ENCODE measurements around the gene FLNA.
"Not testable (repeated sequence)": the region's sequence is repeated elsewhere in the genome, so short reads cannot be mapped to it uniquely, and the experiment has no call there.

The FLNA gene

GRCh38 chrX:154355776-154356140 is 18.7 kb downstream of the FLNA start:
- DNase-seq = no peak

- DNase-seq = no peak
Measured at GRCh38 chrX:154355094-154355775, 19.2 kb downstream of the FLNA start.

GRCh38 chrX:154354516-154354915 is 19.9 kb downstream of the FLNA start:
- no peak for DNase-seq

- DNase-seq = no peak
Measured at GRCh38 chrX:154354013-154354412, 20.4 kb downstream of the FLNA start.

GRCh38 chrX:154353172-154353843 is 21.1 kb downstream of the FLNA start:
- DNase-seq = no peak

- no peak for DNase-seq
Measured at GRCh38 chrX:154352466-154352865, 22.0 kb downstream of the FLNA start.

GRCh38 chrX:154352012-154352401 is 22.4 kb downstream of the FLNA start:
- no peak for DNase-seq

- no peak for DNase-seq
Measured at GRCh38 chrX:154351183-154352011, 23.0 kb downstream of the FLNA start.

- DNase-seq = no peak
Measured at GRCh38 chrX:154350429-154351182, 23.8 kb downstream of the FLNA start.

- no peak for DNase-seq
Measured at GRCh38 chrX:154349979-154350378, 24.5 kb downstream of the FLNA start.

- no peak for DNase-seq
Measured at GRCh38 chrX:154349359-154349935, 25.0 kb downstream of the FLNA start.

- DNase-seq = no peak
Measured at GRCh38 chrX:154348646-154349358, 25.6 kb downstream of the FLNA start.

GRCh38 chrX:154348114-154348531 is 26.3 kb downstream of the FLNA start:
- DNase-seq = no peak

- DNase-seq = not testable (repeated sequence)
Measured at GRCh38 chrX:154343620-154344019, 30.8 kb downstream of the FLNA start.

GRCh38 chrX:154343063-154343462 is 31.4 kb downstream of the FLNA start:
- not testable (repeated sequence) for DNase-seq

GRCh38 chrX:154341399-154342298 is 32.8 kb downstream of the FLNA start:
- not testable (repeated sequence) for DNase-seq

GRCh38 chrX:154334496-154334895 is 39.9 kb downstream of the FLNA start:
- no peak for DNase-seq

GRCh38 chrX:154333837-154334271 is 40.6 kb downstream of the FLNA start:
- DNase-seq = no peak

GRCh38 chrX:154333116-154333515 is 41.3 kb downstream of the FLNA start:
- DNase-seq = no peak

GRCh38 chrX:154332561-154332960 is 41.9 kb downstream of the FLNA start:
- no peak for DNase-seq

GRCh38 chrX:154329294-154329693 is 45.1 kb downstream of the FLNA start:
- DNase-seq = no peak

Data from NCI-H1048 (cell line).